ENCODE results near the gene ATOH7.

Gene ATOH7

GRCh38 chr10:68185085-68185484, 46.8 kb downstream of the ATOH7 start:
- Mint-ChIP-seq H3K27ac (peak overlapping the region in 1 of 3 experiments; percentile 19), H3K36me3 (ENCODE audit: low read depth) (no peaks in the 10 kb centered on the region), H3K4me3 (no peak overlapping the region), H3K27me3 (ENCODE audit: low read depth) (peaks cover 7% of the 10 kb centered on the region), H3K4me1 (peaks cover 10% of the 10 kb centered on the region), H3K9me3 (no peaks in the 10 kb centered on the region)
- TF ChIP-seq, protein P1, sequence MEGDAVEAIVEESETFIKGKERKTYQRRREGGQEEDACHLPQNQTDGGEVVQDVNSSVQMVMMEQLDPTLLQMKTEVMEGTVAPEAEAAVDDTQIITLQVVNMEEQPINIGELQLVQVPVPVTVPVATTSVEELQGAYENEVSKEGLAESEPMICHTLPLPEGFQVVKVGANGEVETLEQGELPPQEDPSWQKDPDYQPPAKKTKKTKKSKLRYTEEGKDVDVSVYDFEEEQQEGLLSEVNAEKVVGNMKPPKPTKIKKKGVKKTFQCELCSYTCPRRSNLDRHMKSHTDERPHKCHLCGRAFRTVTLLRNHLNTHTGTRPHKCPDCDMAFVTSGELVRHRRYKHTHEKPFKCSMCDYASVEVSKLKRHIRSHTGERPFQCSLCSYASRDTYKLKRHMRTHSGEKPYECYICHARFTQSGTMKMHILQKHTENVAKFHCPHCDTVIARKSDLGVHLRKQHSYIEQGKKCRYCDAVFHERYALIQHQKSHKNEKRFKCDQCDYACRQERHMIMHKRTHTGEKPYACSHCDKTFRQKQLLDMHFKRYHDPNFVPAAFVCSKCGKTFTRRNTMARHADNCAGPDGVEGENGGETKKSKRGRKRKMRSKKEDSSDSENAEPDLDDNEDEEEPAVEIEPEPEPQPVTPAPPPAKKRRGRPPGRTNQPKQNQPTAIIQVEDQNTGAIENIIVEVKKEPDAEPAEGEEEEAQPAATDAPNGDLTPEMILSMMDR (IDR thresholded peaks at IDR 0.05; ENCODE audit: unreplicated experiment in 3 of 3): no peak

DNA sequence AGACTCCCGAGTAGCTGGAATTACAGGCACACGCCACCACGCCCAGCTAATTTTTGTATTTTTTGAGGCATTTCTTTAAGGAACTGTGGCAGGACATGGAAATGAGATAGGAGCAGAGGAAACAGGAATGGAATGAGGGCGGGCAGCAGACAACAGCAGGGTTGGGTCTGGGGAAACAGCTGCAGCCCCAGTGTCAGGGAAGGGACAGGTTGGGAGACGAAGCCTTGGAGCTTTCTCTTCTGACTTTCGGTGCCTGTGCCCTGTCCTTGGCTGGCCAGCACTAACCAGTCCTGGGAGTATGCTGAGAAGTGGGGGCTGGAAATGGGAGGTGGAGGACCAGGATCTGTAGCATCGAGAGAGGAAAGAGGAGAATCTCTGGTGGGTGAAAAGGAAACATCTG, 47.4 kb downstream of the ATOH7 start:
- Mint-ChIP-seq H3K27me3 (ENCODE audit: low read depth) (peaks cover 7% of the 10 kb centered on the region), H3K36me3 (ENCODE audit: low read depth) (no peaks in the 10 kb centered on the region), H3K9me3 (no peaks in the 10 kb centered on the region), H3K4me3 (peak overlapping the region in 2 of 3 experiments; percentile 3 to 38), H3K27ac (peak overlapping the region; percentile 19 to 77 (median 76)), H3K4me1 (peaks cover 10% of the 10 kb centered on the region)
- TF ChIP-seq, protein P1 (IDR thresholded peaks at IDR 0.05; ENCODE audit: unreplicated experiment in 3 of 3): no peak
